ENCODE measurements around the gene CISTR.
"Not testable (repeated sequence)": the region's sequence is repeated elsewhere in the genome, so short reads cannot be mapped to it uniquely, and the experiment has no call there.

Gene CISTR

DNA sequence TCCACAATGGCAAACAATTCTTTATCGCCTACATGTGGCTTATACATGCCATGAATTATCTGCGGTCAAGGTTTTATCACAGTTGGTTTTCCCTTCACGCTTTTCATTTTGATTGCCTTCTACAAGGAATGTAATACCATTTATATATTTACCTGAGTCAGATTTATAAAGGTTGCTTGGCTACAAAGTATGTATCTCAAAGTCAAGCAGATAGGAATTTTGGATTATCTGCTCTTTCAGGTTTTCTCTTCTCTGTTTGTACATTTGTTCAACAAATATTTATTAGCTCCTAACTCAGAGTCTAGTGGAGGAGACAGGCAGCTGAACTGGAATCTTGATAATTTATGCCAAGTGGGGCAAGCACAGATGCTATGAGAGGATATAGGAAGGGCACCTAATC lies 28.5 kb upstream of the CISTR start:
- peaks cover 32% of the 10 kb centered on the region for H3K27me3 ChIP-seq (ENCODE audit: insufficient read depth, poor library complexity, severe bottlenecking)
- TF ChIP-seq, protein P1, sequence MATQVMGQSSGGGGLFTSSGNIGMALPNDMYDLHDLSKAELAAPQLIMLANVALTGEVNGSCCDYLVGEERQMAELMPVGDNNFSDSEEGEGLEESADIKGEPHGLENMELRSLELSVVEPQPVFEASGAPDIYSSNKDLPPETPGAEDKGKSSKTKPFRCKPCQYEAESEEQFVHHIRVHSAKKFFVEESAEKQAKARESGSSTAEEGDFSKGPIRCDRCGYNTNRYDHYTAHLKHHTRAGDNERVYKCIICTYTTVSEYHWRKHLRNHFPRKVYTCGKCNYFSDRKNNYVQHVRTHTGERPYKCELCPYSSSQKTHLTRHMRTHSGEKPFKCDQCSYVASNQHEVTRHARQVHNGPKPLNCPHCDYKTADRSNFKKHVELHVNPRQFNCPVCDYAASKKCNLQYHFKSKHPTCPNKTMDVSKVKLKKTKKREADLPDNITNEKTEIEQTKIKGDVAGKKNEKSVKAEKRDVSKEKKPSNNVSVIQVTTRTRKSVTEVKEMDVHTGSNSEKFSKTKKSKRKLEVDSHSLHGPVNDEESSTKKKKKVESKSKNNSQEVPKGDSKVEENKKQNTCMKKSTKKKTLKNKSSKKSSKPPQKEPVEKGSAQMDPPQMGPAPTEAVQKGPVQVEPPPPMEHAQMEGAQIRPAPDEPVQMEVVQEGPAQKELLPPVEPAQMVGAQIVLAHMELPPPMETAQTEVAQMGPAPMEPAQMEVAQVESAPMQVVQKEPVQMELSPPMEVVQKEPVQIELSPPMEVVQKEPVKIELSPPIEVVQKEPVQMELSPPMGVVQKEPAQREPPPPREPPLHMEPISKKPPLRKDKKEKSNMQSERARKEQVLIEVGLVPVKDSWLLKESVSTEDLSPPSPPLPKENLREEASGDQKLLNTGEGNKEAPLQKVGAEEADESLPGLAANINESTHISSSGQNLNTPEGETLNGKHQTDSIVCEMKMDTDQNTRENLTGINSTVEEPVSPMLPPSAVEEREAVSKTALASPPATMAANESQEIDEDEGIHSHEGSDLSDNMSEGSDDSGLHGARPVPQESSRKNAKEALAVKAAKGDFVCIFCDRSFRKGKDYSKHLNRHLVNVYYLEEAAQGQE (IDR thresholded peaks at IDR 0.05; ENCODE audit: insufficient replicate concordance, low read depth) = no peak
- TF ChIP-seq POLR2AphosphoS5 (IDR thresholded peaks at IDR 0.05; ENCODE audit: low read depth) (no peak), GABPA (IDR thresholded peaks at IDR 0.05; ENCODE audit: low read depth) (no peak), SPI1 (IDR thresholded peaks at IDR 0.05; ENCODE audit: borderline replicate concordance, low read depth) (no peak)
- TF ChIP-seq, protein P2, sequence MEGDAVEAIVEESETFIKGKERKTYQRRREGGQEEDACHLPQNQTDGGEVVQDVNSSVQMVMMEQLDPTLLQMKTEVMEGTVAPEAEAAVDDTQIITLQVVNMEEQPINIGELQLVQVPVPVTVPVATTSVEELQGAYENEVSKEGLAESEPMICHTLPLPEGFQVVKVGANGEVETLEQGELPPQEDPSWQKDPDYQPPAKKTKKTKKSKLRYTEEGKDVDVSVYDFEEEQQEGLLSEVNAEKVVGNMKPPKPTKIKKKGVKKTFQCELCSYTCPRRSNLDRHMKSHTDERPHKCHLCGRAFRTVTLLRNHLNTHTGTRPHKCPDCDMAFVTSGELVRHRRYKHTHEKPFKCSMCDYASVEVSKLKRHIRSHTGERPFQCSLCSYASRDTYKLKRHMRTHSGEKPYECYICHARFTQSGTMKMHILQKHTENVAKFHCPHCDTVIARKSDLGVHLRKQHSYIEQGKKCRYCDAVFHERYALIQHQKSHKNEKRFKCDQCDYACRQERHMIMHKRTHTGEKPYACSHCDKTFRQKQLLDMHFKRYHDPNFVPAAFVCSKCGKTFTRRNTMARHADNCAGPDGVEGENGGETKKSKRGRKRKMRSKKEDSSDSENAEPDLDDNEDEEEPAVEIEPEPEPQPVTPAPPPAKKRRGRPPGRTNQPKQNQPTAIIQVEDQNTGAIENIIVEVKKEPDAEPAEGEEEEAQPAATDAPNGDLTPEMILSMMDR (IDR thresholded peaks at IDR 0.05; ENCODE audit: insufficient read depth, low read length) = no peak
- no peak overlapping the region for H3K27ac ChIP-seq (replicated peaks)
- no peak for DNase-seq (ENCODE audit: low read depth in 1 of 2, low spot score in 1 of 2)
- no peak overlapping the region for H3K4me3 ChIP-seq (replicated peaks; ENCODE audit: insufficient read depth, low read length)

DNA sequence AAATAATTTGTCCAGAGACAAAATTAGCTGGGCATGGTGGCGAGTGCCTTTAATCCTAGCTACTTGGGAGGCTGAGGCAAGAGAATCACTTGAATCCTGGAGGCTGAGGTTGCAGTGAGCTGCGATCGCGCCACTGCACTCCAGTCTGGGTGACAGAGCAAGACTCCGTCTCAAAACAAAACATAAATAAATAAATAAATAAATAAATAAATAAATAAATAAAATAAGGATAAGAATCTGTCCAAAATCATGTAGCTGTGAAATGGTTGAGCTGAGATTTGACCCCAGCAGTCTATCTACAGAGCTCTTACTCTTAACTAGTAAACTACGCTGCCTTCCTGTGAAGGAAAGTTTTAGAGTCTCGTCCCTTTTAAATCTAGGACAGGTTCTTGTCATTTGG lies 27.9 kb upstream of the CISTR start:
- not testable (repeated sequence) for DNase-seq (ENCODE audit: low read depth in 1 of 2, low spot score in 1 of 2); H3K4me3 ChIP-seq (replicated peaks; ENCODE audit: insufficient read depth, low read length); H3K27ac ChIP-seq (replicated peaks)
- peaks cover 29% of the 10 kb centered on the region for H3K27me3 ChIP-seq (ENCODE audit: insufficient read depth, poor library complexity, severe bottlenecking)

GRCh38 chr12:53777936-53778644 lies 26.3 kb upstream of the CISTR start:
- H3K4me3 ChIP-seq (replicated peaks; ENCODE audit: insufficient read depth, low read length) = no peak overlapping the region
- H3K27ac ChIP-seq (replicated peaks) = no peak overlapping the region
- no peak for DNase-seq (ENCODE audit: low read depth in 1 of 2, low spot score in 1 of 2)
- H3K27me3 ChIP-seq (ENCODE audit: insufficient read depth, poor library complexity, severe bottlenecking) = peaks cover 29% of the 10 kb centered on the region
- TF ChIP-seq, protein P1 (IDR thresholded peaks at IDR 0.05; ENCODE audit: insufficient replicate concordance, low read depth) = no peak
- TF ChIP-seq SPI1 (IDR thresholded peaks at IDR 0.05; ENCODE audit: borderline replicate concordance, low read depth) (0 out of 2 replicates have a peak, but pooled peaks have one; percentile 18), GABPA (IDR thresholded peaks at IDR 0.05; ENCODE audit: low read depth) (no peak)

DNA sequence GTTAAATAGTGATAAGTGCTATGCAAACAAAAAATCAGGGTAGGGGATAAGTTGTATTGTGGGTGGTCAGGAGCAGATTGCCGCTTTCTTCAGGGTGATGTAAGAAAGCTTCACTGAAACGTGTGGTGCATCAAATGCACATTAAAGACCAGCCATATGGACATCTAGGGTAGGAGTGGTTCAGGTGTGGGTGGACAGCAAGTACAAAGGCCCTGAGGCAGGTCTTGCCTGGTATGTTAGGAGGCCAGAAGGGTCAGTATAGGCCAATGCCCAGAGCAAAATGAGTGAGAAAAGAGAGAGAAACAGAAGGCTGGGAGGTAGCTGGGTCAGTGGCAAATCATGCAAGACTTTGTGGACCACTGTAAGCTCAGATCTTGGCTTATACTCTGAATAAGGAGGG lies 25.6 kb upstream of the CISTR start:
- Histone ChIP-seq H3K27ac (replicated peaks) (no peak overlapping the region), H3K27me3 (ENCODE audit: insufficient read depth, poor library complexity, severe bottlenecking) (peaks cover 31% of the 10 kb centered on the region), H3K4me3 (replicated peaks; ENCODE audit: insufficient read depth, low read length) (no peak overlapping the region)
- TF ChIP-seq, protein P1 (IDR thresholded peaks at IDR 0.05; ENCODE audit: insufficient replicate concordance, low read depth) = no peak
- TF ChIP-seq GABPA (IDR thresholded peaks at IDR 0.05; ENCODE audit: low read depth) (no peak), POLR2AphosphoS5 (IDR thresholded peaks at IDR 0.05; ENCODE audit: low read depth) (no peak), SPI1 (IDR thresholded peaks at IDR 0.05; ENCODE audit: borderline replicate concordance, low read depth) (no peak)
- TF ChIP-seq, protein P2 (IDR thresholded peaks at IDR 0.05; ENCODE audit: insufficient read depth, low read length) = no peak
- no peak for DNase-seq (ENCODE audit: low read depth in 1 of 2, low spot score in 1 of 2)

All from HL-60 (cell line).